H1 (cell line): ENCODE data around the gene CHAT. TPM values are rescaled to one million over a fixed set of nuclear protein-coding genes. Genes with fewer than 3 reads are reported as not detected.

Source experiments
- CTCF ChIA-PET: fragments of 300-600 bp; sonication (Branson Sonifier 250); formaldehyde crosslinking; loops from one replicate; lab custom pipeline; 2021; ENCODE audit not compliant: partially characterized antibody; lab: Charles Lee
- POLR2A ChIA-PET: fragments of 300-600 bp; sonication (Branson Sonifier 250); formaldehyde crosslinking; loops from one replicate; lab custom pipeline; 2021; ENCODE audit warnings: inconsistent platforms; ENCODE audit not compliant: partially characterized antibody; lab: Charles Lee
- DNase-seq, 2 experiments: peaks; one replicate each; pipeline versions ENCODE4 v3.0.0 to v3.0.0-alpha.2; 2010 to 2022; ENCODE audit warnings: low spot score in 2 of 2, low read depth in 1 of 2, mixed read lengths in 1 of 2
- FAIRE-seq: peaks from 2 replicates; lab custom pipeline; 2011; peaks lifted over from hg19 to GRCh38; lab: Jason Lieb, UNC
- H2AFZ ChIP-seq: 2 replicates; pipeline ENCODE4 v1.8.1; 2012; ENCODE audit warnings: low read length, inconsistent platforms
- H2AK5ac ChIP-seq: 2 replicates; pipeline ENCODE4 v1.6.1; 2013; ENCODE audit warnings: low read depth, low read length
- H2BK120ac ChIP-seq: replicated peaks from 2 replicates; pipeline ENCODE3; 2013; ENCODE audit warnings: low read depth, low read length, inconsistent platforms
- H2BK12ac ChIP-seq: 2 replicates; pipeline ENCODE4 v1.6.1; 2013; ENCODE audit warnings: low read depth, low read length
- H2BK15ac ChIP-seq: 2 replicates; pipeline ENCODE4 v1.6.1; 2013; ENCODE audit warnings: low read length
- H2BK20ac ChIP-seq: 2 replicates; pipeline ENCODE4 v1.6.1; 2013; ENCODE audit warnings: low read length
- H2BK5ac ChIP-seq: 2 replicates; pipeline ENCODE4 v1.6.1; 2013; ENCODE audit warnings: low read depth, low read length
- H3K14ac ChIP-seq: 2 replicates; pipeline ENCODE4 v1.6.1; 2013; ENCODE audit warnings: inconsistent platforms; ENCODE audit not compliant: insufficient read length
- H3K18ac ChIP-seq: 2 replicates; pipeline ENCODE4 v1.6.1; 2013; ENCODE audit warnings: low read length; ENCODE audit errors: extremely low read depth
- H3K23ac ChIP-seq: 2 replicates; pipeline ENCODE4 v1.6.1; 2013; ENCODE audit warnings: inconsistent platforms; ENCODE audit not compliant: insufficient read length
- H3K23me2 ChIP-seq: 2 replicates; pipeline ENCODE4 v1.6.1; 2013; ENCODE audit warnings: low read depth, low read length
- H3K27ac ChIP-seq: 2 replicates; pipeline ENCODE4 v1.6.1; 2011; ENCODE audit warnings: low read depth, low read length, inconsistent platforms
- H3K27me3 ChIP-seq, 4 experiments: replicated peaks in 1 of 4; 1 replicate in 1 of 4; 2 replicates in 3 of 4; pipeline versions ENCODE4 v1.6.1 to v1.8.1; 2011 to 2013; ENCODE audit warnings: low read length in 3 of 4, mild to moderate bottlenecking in 3 of 4, inconsistent platforms in 2 of 4, mixed read lengths in 2 of 4, moderate library complexity in 1 of 4; ENCODE audit not compliant: control insufficient read depth in 3 of 4, insufficient read depth in 3 of 4; ENCODE audit errors: extremely low read depth in 1 of 4
- H3K36me3 ChIP-seq, 4 experiments: 2 replicates each; pipeline versions ENCODE4 v1.6.1 to v1.8.1; 2011 to 2013; ENCODE audit warnings: mild to moderate bottlenecking in 4 of 4, low read length in 3 of 4, moderate library complexity in 2 of 4, control low read depth in 1 of 4, inconsistent platforms in 1 of 4; ENCODE audit not compliant: insufficient read depth in 4 of 4, control insufficient read depth in 2 of 4
- H3K4ac ChIP-seq: replicated peaks from 2 replicates; pipeline ENCODE3; 2013; ENCODE audit warnings: low read length, low read depth, mixed read lengths, inconsistent platforms; ENCODE audit not compliant: insufficient read length
- H3K4me1 ChIP-seq, 4 experiments: replicated peaks in 1 of 4; 1 replicate in 1 of 4; 2 replicates in 3 of 4; pipeline versions ENCODE4 v1.6.1 to v1.8.1; 2011 to 2013; ENCODE audit warnings: low read length in 3 of 4, inconsistent platforms in 2 of 4, mixed read lengths in 1 of 4; ENCODE audit not compliant: insufficient read depth in 4 of 4, control insufficient read depth in 3 of 4
- H3K4me2 ChIP-seq, 2 experiments: 2 replicates each; pipeline versions ENCODE4 v1.6.1 to v1.8.1; 2011 to 2013; ENCODE audit warnings: low read depth in 2 of 2, low read length in 2 of 2, control low read depth in 1 of 2, inconsistent platforms in 1 of 2, mild to moderate bottlenecking in 1 of 2; ENCODE audit not compliant: insufficient read depth in 1 of 2
- H3K4me3 ChIP-seq, 4 experiments: fragments of 200-600, 300-600 bp in 1 of 4; sonication (generic), shearing (Covaris generic), sonication (Bioruptor Twin) in 1 of 4; 2 replicates each; pipeline versions ENCODE4 v1.5.1 to v1.8.1; 2011 to 2016; ENCODE audit warnings: low read length in 4 of 4, low read depth in 3 of 4, control low read depth in 2 of 4, inconsistent platforms in 2 of 4, mild to moderate bottlenecking in 2 of 4, mixed read lengths in 1 of 4, moderate library complexity in 1 of 4; ENCODE audit not compliant: insufficient read depth in 2 of 4; ENCODE audit errors: extremely low read depth in 1 of 4
- H3K56ac ChIP-seq: replicated peaks from 2 replicates; pipeline ENCODE3; 2013; ENCODE audit warnings: low read depth, mild to moderate bottlenecking, mixed read lengths, low read length, inconsistent platforms; ENCODE audit not compliant: insufficient read length
- H3K79me1 ChIP-seq: 2 replicates; pipeline ENCODE4 v1.6.1; 2013; ENCODE audit warnings: low read depth, low read length, control low read depth
- H3K79me2 ChIP-seq, 2 experiments: 2 replicates each; pipeline versions ENCODE4 v1.6.1 to v1.8.1; 2012 to 2013; ENCODE audit warnings: low read length in 2 of 2, mild to moderate bottlenecking in 2 of 2, inconsistent platforms in 1 of 2; ENCODE audit not compliant: insufficient read depth in 2 of 2, control insufficient read depth in 1 of 2
- H3K9ac ChIP-seq, 4 experiments: replicated peaks in 1 of 4; 1 replicate in 1 of 4; 2 replicates in 3 of 4; pipeline versions ENCODE4 v1.6.1 to v1.8.1; 2011 to 2013; ENCODE audit warnings: low read depth in 3 of 4, low read length in 3 of 4, control low read depth in 2 of 4, mild to moderate bottlenecking in 2 of 4, moderate library complexity in 2 of 4, inconsistent platforms in 1 of 4; ENCODE audit errors: extremely low read depth in 1 of 4
- H3K9me3 ChIP-seq, 2 experiments: 2 replicates each; pipeline versions ENCODE4 v1.6.1 to v1.8.1; 2012 to 2013; ENCODE audit warnings: mild to moderate bottlenecking in 2 of 2, moderate library complexity in 2 of 2, control low read depth in 1 of 2, inconsistent platforms in 1 of 2, low read depth in 1 of 2, low read length in 1 of 2, mixed read lengths in 1 of 2; ENCODE audit not compliant: insufficient read depth in 2 of 2
- H4K20me1 ChIP-seq, 2 experiments: replicated peaks in 1 of 2; 2 replicates each; pipeline versions ENCODE3 to v1.8.1; 2011 to 2013; ENCODE audit warnings: inconsistent platforms in 2 of 2, low read length in 2 of 2, mild to moderate bottlenecking in 1 of 2; ENCODE audit not compliant: insufficient read depth in 2 of 2, control insufficient read depth in 1 of 2
- H4K5ac ChIP-seq: 2 replicates; pipeline ENCODE4 v1.6.1; 2013; ENCODE audit warnings: low read length, low read depth, mixed read lengths, inconsistent platforms; ENCODE audit not compliant: insufficient read length
- H4K8ac ChIP-seq: 2 replicates; pipeline ENCODE4 v1.8.0; 2013; ENCODE audit warnings: mild to moderate bottlenecking, moderate library complexity, low read length, inconsistent platforms; ENCODE audit not compliant: insufficient read depth; ENCODE audit errors: extremely low read depth
- H4K91ac ChIP-seq: replicated peaks from 2 replicates; pipeline ENCODE3; 2013; ENCODE audit warnings: low read length, mixed read lengths, inconsistent platforms; ENCODE audit not compliant: insufficient read length
- JUND ChIP-seq: IDR thresholded peaks from 2 replicates; pipeline ENCODE4 v1.6.1; 2011; ENCODE audit warnings: mild to moderate bottlenecking, improper control_type of control experiment, low read length
- POU5F1 ChIP-seq: IDR thresholded peaks from 2 replicates; pipeline ENCODE4 v1.6.1; 2011; ENCODE audit warnings: low read depth, mild to moderate bottlenecking, low read length, moderate library complexity
- RAD21 ChIP-seq, 2 experiments: IDR thresholded peaks in 1 of 2; conservative IDR thresholded peaks in 1 of 2; 2 replicates each; pipeline ENCODE4 v1.6.1; 2011; ENCODE audit warnings: low read depth in 2 of 2, low read length in 2 of 2, improper control_type of control experiment in 1 of 2, inconsistent platforms in 1 of 2, mild to moderate bottlenecking in 1 of 2, moderate library complexity in 1 of 2
- SAP30 ChIP-seq: fragments of 300-600 bp; sonication (generic); IDR thresholded peaks from 2 replicates; pipeline ENCODE4 v1.7.1; 2012; ENCODE audit warnings: low read length, moderate library complexity, mild to moderate bottlenecking, inconsistent platforms; ENCODE audit not compliant: insufficient read depth, insufficient replicate concordance
- SIN3A ChIP-seq, 2 experiments: IDR thresholded peaks in 1 of 2; conservative IDR thresholded peaks in 1 of 2; 2 replicates each; pipeline ENCODE4 v1.6.1; 2011 to 2012; ENCODE audit warnings: low read length in 2 of 2, improper control_type of control experiment in 1 of 2, low read depth in 1 of 2, mild to moderate bottlenecking in 1 of 2
- SIX5 ChIP-seq: IDR thresholded peaks from 2 replicates; pipeline ENCODE4 v1.6.1; 2011; ENCODE audit warnings: mild to moderate bottlenecking, low read depth, low read length
- SUZ12 ChIP-seq: fragments of 200-600 bp; sonication (generic); IDR thresholded peaks from 2 replicates; pipeline ENCODE4 v1.6.1; 2012; ENCODE audit warnings: mild to moderate bottlenecking, inconsistent platforms, low read length, moderate library complexity, mixed read lengths
- TBP ChIP-seq: IDR thresholded peaks from 2 replicates; pipeline ENCODE4 v1.6.1; 2011; ENCODE audit warnings: low read depth, low read length, improper control_type of control experiment
- WGBS, 2 experiments: shearing (Covaris generic) in 1 of 2; methylation state at CpG; one replicate each; pipeline versions ENCODE4 v1.1.6 to v1.1.7; 2013 to 2015; ENCODE audit warnings: low lambda C conversion rate in 2 of 2, mixed read lengths in 2 of 2, inconsistent platforms in 1 of 2, low coverage in 1 of 2, missing lambda C conversion rate in 1 of 2; ENCODE audit not compliant: insufficient replicate concordance in 2 of 2, insufficient coverage in 1 of 2, insufficient read length in 1 of 2; ENCODE audit errors: extremely low coverage in 1 of 2, missing lambda C conversion rate in 1 of 2; 5-methylcytosine and 5-hydroxymethylcytosine counted together
- polyA plus RNA-seq, 7 experiments: library from polyadenylated mRNA; depleted of rRNA in 3 of 7; stranded (reverse) in 5 of 7; unstranded in 2 of 7; fragments of >200 nt in 5 of 7; fragments of 200-250 nt in 2 of 7; gene quantifications; 1 replicate in 5 of 7; 2 replicates in 1 of 7; 4 replicates in 1 of 7; pipeline versions ENCODE4 v1.2.1 to v1.2.3, GENCODE V29; 2011 to 2013; ENCODE audit warnings: missing spikeins in 2 of 7, mixed read lengths in 2 of 7
- total RNA-seq: library from RNA; stranded (reverse); fragmentation: NEBNext Ultra II Directional; extraction: Animal tissue kit (Norgen Biotek cat#: 25700); gene quantifications from 2 replicates; pipeline ENCODE4 v1.2.1, GENCODE V29; 2021
- TF ChIP-seq, protein P1 (sequence below), 3 experiments: IDR thresholded peaks; 1 replicate in 2 of 3; 2 replicates in 1 of 3; pipeline versions ENCODE4 v1.5.1 to v1.6.1; 2011; ENCODE audit warnings: low read length in 3 of 3, mild to moderate bottlenecking in 3 of 3, inconsistent platforms in 2 of 3, low read depth in 1 of 3, moderate library complexity in 1 of 3; ENCODE audit not compliant: insufficient read depth in 1 of 3; ENCODE audit errors: control extremely low read depth in 1 of 3

The CHAT gene
- total and polyA plus RNA-seq, 2 of the 8 experiments (the other 6 are each of a cell fraction or from before 2014, with no cell fraction given) = not detected

DNA sequence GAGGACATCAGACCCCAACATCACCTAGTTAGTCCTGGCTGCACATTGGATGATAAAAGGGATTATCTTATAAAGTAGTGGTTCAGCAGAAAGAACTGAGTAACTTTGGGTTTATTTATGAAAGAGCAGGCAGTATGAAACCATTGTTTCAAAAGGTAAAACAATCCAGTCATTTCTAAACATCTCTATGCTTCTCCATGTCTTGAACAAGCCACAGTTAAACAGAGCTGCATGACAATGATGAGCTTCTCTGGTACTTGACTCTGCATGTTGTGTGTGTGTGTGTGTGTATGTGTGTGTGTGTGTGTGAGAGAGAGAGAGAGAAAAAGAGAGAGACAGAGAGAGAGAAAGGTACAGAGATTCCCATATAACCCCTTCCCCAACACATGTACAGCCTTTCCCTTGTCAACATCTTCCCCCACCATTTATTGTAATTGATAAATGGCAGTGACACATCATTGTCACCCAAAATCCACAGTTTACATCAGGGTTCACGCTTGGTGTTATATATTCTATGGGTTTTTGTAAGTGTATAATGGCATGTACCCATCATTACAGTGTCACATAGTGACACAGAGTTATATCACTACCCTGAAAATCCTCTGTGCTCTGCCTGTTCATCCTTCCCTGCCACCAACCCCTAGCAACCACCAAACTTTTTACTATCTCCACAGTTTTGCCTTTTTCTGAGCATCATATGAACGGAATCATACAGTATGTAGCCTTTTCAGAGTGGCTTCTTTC is 36.5 kb upstream of the CHAT start:
- H2AK5ac ChIP-seq = no peak overlapping the region
- no peak overlapping the region for H2BK120ac ChIP-seq
- H2BK12ac ChIP-seq = no peak overlapping the region
- no peak overlapping the region for H2BK20ac ChIP-seq
- 83% methylated on average over 2 of the region's 2 CpGs; no CpG with 5 or more reads in 1 of the 2 experiments for WGBS, 2 experiments
- H3K14ac ChIP-seq = no peak overlapping the region
- no peak overlapping the region for H3K27ac ChIP-seq
- no peak overlapping the region for H4K5ac ChIP-seq
- no peak overlapping the region for H2BK15ac ChIP-seq
- peaks cover 2% of the 10 kb centered on the region; the same call in 1 of the 2 replicates for H3K23me2 ChIP-seq
- no peak overlapping the region for H3K4me3 ChIP-seq
- no peaks in the 10 kb centered on the region for H3K79me2 ChIP-seq
- no peak overlapping the region for H2BK5ac ChIP-seq
- H4K91ac ChIP-seq = no peak overlapping the region
- no peaks in the 10 kb centered on the region for H3K9me3 ChIP-seq
- TF ChIP-seq SAP30 (no peak), JUND (no peak), SIX5 (no peak), TBP (no peak), SIN3A (conservative IDR thresholded peaks at IDR 0.05 in 1 of 2, IDR thresholded peaks at IDR 0.05 in 1 of 2; ENCODE audit: low read depth in 1 of 2, low read length in 2 of 2) (no peak), POU5F1 (no peak), RAD21 (IDR thresholded peaks at IDR 0.05 in 1 of 2, conservative IDR thresholded peaks at IDR 0.05 in 1 of 2; ENCODE audit: low read depth in 2 of 2, low read length in 2 of 2) (no peak), SUZ12 (no peak)
- TF ChIP-seq, protein P1, sequence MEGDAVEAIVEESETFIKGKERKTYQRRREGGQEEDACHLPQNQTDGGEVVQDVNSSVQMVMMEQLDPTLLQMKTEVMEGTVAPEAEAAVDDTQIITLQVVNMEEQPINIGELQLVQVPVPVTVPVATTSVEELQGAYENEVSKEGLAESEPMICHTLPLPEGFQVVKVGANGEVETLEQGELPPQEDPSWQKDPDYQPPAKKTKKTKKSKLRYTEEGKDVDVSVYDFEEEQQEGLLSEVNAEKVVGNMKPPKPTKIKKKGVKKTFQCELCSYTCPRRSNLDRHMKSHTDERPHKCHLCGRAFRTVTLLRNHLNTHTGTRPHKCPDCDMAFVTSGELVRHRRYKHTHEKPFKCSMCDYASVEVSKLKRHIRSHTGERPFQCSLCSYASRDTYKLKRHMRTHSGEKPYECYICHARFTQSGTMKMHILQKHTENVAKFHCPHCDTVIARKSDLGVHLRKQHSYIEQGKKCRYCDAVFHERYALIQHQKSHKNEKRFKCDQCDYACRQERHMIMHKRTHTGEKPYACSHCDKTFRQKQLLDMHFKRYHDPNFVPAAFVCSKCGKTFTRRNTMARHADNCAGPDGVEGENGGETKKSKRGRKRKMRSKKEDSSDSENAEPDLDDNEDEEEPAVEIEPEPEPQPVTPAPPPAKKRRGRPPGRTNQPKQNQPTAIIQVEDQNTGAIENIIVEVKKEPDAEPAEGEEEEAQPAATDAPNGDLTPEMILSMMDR (IDR thresholded peaks at IDR 0.05; ENCODE audit: control extremely low read depth in 1 of 3, insufficient read depth in 1 of 3, low read depth in 1 of 3, low read length in 3 of 3) = no peak
- no peak overlapping the region for H3K23ac ChIP-seq
- H4K8ac ChIP-seq = no peak overlapping the region
- H3K4me1 ChIP-seq = no peaks in the 10 kb centered on the region
- CTCF ChIA-PET = interaction anchor here (1.1 kb wide), 1 partner anchor 25 kb away, joined by 3 read pairs; no protein-coding TSS in a partner anchor
- no peaks in the 10 kb centered on the region for H4K20me1 ChIP-seq
- H2AFZ ChIP-seq = no peak overlapping the region
- DNase-seq (no peak), FAIRE-seq (no peak)
- H3K79me1 ChIP-seq = no peaks in the 10 kb centered on the region
- H3K9ac ChIP-seq = no peak overlapping the region
- POLR2A ChIA-PET = interaction anchor here (0.6 kb wide), 1 partner anchor 685 kb away, joined by 3 read pairs; no protein-coding TSS in a partner anchor
- H3K4ac ChIP-seq = no peak overlapping the region
- H3K27me3 ChIP-seq = no peaks in the 10 kb centered on the region
- H3K4me2 ChIP-seq = no peak overlapping the region
- no peak overlapping the region for H3K56ac ChIP-seq
- no peak overlapping the region for H3K18ac ChIP-seq
- H3K36me3 ChIP-seq = no peaks in the 10 kb centered on the region
